Activated CD4-positive, alpha-beta T cell treated with anti-CD3 and anti-CD28 coated beads, Interleukin-2, amount 10 ng/mL, durations not matched to agents 24 days and 14 days (primary cell): ENCODE data around the gene ARHGAP19. TPM values are rescaled to one million over a fixed set of nuclear protein-coding genes. Genes with fewer than 3 reads are reported as not detected.
A peak's percentile ranks its signal among the peaks of the same experiment; 100 is the strongest.

Experiments
- DNase-seq: peaks from one replicate; pipeline ENCODE4 v3.0.0; 2022
- H3K27ac Mint-ChIP-seq: one replicate; pipeline ENCODE4 v1.8.0; 2022; ENCODE audit warnings: mild to moderate bottlenecking, mixed read lengths
- H3K27me3 Mint-ChIP-seq: one replicate; pipeline ENCODE4 v1.8.0; 2022; ENCODE audit warnings: mixed read lengths
- H3K36me3 Mint-ChIP-seq: one replicate; pipeline ENCODE4 v1.8.0; 2022; ENCODE audit warnings: low read depth, mild to moderate bottlenecking, mixed read lengths
- H3K4me1 Mint-ChIP-seq: one replicate; pipeline ENCODE4 v1.8.0; 2021; ENCODE audit warnings: mixed read lengths
- H3K4me3 Mint-ChIP-seq: one replicate; pipeline ENCODE4 v1.8.0; 2022; ENCODE audit warnings: mild to moderate bottlenecking, moderate library complexity, mixed read lengths
- H3K9me3 Mint-ChIP-seq: one replicate; pipeline ENCODE4 v1.8.0; 2021; ENCODE audit warnings: mixed read lengths
- intact Hi-C: fragments of 100-400 bp; cut with micrococcal nuclease; formaldehyde crosslinking; loops from one replicate; pipeline ENCODE4 v1.15.1; 2023
- total RNA-seq: library from RNA; stranded (reverse); gene quantifications from 2 replicates; pipeline ENCODE4 v1.2.3, GENCODE V29; 2022

Gene ARHGAP19
- total RNA-seq, result 26.4 and 30.7 TPM in 2 replicates

DNA sequence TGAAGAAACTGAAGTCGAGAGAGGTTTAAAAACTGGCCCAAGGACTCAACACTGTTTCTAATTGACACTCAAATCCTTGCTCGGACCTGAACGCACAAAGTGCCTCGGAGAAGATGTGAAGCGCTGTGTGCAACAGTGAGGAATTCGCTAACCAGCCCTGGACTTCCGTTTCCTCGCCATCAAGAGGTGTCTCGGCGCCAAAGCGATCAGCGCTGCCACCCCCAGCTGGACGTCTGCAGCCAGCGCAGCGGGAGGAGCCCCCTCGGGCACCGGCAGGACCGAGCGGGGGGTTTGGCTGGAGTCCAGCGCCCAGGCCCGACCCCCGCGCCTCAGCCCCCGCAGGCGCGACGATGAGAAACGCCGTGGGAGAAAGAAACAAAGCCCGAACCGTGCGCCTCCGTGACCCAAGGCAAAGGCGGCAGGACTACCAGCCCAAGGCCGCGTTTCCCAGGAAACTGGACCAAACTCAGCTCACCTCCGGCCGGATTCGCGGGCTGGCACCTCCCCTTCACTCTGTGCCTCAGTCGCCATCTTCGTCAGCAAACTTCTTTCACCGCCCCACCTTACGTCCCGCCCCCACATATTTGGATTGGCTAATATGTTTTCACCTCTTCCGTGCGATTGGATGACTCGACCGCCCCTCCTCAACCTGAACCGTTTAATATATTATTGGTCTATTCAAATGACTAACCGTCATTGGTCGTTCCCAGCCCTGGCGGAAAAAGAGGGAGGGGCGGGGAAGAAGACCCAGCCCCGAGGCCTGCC is at the start of gene ARHGAP19:
ARHGAP19 (minus strand) TSS at position 541 of the 765 bp plus-strand sequence; CDS start at position 531, 10 bp downstream.
- Mint-ChIP-seq H3K4me1 (peaks cover 23% of the 10 kb centered on the region), H3K36me3 (peaks cover 3% of the 10 kb centered on the region), H3K27ac (peak within 1 kb of the TSS; percentile 87), H3K4me3 (peak within 1 kb of the TSS; percentile 88), H3K27me3 (no peaks in the 10 kb centered on the region), H3K9me3 (no peaks in the 10 kb centered on the region)
- peak; percentile 98 for DNase-seq
- intact Hi-C loops, result loop anchor here (1.0 to 10.0 kb wide), 7 partner anchors 27 to 705 kb away; partner anchors contain the start of genes FRAT1, FRAT2, LCOR and MMS19

- no peaks in the 10 kb centered on the region for H3K36me3 Mint-ChIP-seq
- intact Hi-C loops, result no loop called here
- H3K27ac Mint-ChIP-seq, result no peak overlapping the region
- H3K9me3 Mint-ChIP-seq, result no peaks in the 10 kb centered on the region
- peaks cover 3% of the 10 kb centered on the region for H3K4me1 Mint-ChIP-seq
- DNase-seq, result no peak
- no peak overlapping the region for H3K4me3 Mint-ChIP-seq
- H3K27me3 Mint-ChIP-seq, result peaks cover 29% of the 10 kb centered on the region
Measured at GRCh38 chr10:97341416-97341815, 49.0 kb upstream of the ARHGAP19 start.

DNA sequence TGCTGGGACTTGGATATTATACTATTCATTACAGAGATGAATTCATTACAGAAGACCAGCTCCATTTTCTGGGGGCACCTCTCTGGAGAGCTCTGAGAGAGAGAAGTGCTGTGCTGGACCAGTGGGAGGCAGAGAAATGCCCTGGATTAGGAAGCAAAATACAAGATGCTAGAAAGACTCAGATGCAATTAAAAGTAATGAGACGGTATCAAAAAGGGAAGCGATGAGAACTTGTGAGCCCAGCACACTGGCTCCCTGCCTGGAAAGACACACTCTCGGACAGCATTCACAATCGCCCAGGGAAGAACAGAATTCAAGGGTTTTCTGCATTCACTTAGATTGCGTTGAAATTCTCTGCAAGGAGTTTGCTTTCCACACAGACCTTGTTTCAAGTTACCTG is 45.6 kb upstream of the ARHGAP19 start:
- H3K27me3 Mint-ChIP-seq, result peaks cover 33% of the 10 kb centered on the region
- no peak for DNase-seq
- no peak overlapping the region for H3K4me3 Mint-ChIP-seq
- peaks cover 5% of the 10 kb centered on the region for H3K36me3 Mint-ChIP-seq
- no peak overlapping the region for H3K27ac Mint-ChIP-seq
- peaks cover 10% of the 10 kb centered on the region for H3K4me1 Mint-ChIP-seq
- no peaks in the 10 kb centered on the region for H3K9me3 Mint-ChIP-seq
- intact Hi-C loops, result no loop called here

DNA sequence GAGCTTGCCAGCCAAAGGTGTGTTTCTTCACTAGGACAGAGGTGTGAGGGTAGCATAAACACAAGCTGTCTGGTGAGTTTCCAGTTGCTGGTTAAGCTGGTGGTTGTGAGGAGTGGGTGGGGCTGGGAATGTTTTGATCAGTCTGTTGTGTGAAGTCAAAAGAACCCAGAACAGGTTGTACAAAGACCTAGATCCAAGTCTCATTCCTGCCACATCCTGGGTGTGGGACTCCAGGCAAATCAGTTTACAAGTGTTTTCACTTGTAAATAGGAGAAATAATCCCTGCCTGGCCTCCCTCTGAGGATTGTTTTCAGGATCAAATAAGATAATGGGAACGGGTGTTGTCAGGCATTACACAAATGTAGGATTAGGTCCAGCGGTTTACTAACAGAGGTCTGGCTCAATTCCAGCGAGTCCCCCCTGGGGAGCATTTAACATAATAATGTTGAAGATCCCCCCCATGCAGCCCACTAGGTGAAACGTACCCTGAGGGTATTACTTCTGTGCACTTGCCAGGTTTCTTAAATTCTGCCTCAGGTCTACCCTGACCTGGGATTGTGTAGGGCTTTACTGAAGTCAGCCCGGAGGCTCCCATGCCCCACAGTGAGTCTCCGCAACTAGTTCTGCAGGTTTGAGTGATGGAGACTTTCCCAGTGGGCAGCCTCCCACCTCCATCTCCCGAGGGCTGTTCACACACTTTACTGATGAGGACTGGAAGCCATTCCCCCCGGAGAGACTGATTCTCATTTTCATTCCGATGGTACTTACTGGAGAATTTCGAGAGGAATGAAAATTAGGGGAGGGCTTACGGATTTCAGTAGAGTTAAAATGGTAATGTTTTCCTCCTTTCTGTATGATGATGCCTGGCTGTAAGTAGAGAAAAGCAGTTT is 44.8 kb upstream of the ARHGAP19 start:
- Mint-ChIP-seq H3K4me3 (no peak overlapping the region), H3K36me3 (peaks cover 10% of the 10 kb centered on the region), H3K27me3 (peaks cover 30% of the 10 kb centered on the region), H3K9me3 (no peaks in the 10 kb centered on the region), H3K4me1 (peaks cover 19% of the 10 kb centered on the region), H3K27ac (no peak overlapping the region)
- intact Hi-C loops, result no loop called here
- no peak for DNase-seq

- Mint-ChIP-seq H3K4me3 (no peak overlapping the region), H3K27me3 (peaks cover 28% of the 10 kb centered on the region), H3K4me1 (peaks cover 23% of the 10 kb centered on the region), H3K36me3 (peaks cover 10% of the 10 kb centered on the region), H3K27ac (no peak overlapping the region), H3K9me3 (no peaks in the 10 kb centered on the region)
- no peak for DNase-seq
- intact Hi-C loops, result no loop called here
Measured at GRCh38 chr10:97336446-97336845, 44.0 kb upstream of the ARHGAP19 start.

- Mint-ChIP-seq H3K9me3 (no peaks in the 10 kb centered on the region), H3K27ac (peak overlapping the region; percentile 65), H3K36me3 (peaks cover 13% of the 10 kb centered on the region), H3K4me1 (peaks cover 27% of the 10 kb centered on the region), H3K4me3 (peak overlapping the region; percentile 47), H3K27me3 (peaks cover 28% of the 10 kb centered on the region)
- intact Hi-C loops, result no loop called here
- DNase-seq, result no peak
Measured at GRCh38 chr10:97336006-97336405, 43.6 kb upstream of the ARHGAP19 start.

GRCh38 chr10:97335188-97335619 is 42.8 kb upstream of the ARHGAP19 start:
- no peak for DNase-seq
- peaks cover 16% of the 10 kb centered on the region for H3K36me3 Mint-ChIP-seq
- peaks cover 28% of the 10 kb centered on the region for H3K27me3 Mint-ChIP-seq
- H3K4me1 Mint-ChIP-seq, result peaks cover 27% of the 10 kb centered on the region
- peak overlapping the region; percentile 65 for H3K27ac Mint-ChIP-seq
- intact Hi-C loops, result loop anchor here (1.0 kb wide), 2 partner anchors 66 to 305 kb away; partner anchors contain the start of genes PI4K2A and RRP12
- peak overlapping the region; percentile 77 for H3K4me3 Mint-ChIP-seq
- no peaks in the 10 kb centered on the region for H3K9me3 Mint-ChIP-seq

- Mint-ChIP-seq H3K36me3 (peaks cover 21% of the 10 kb centered on the region), H3K27ac (peak within 1 kb of the TSS; percentile 89), H3K9me3 (no peaks in the 10 kb centered on the region), H3K4me3 (peak within 1 kb of the TSS; percentile 83), H3K27me3 (peaks cover 28% of the 10 kb centered on the region), H3K4me1 (peaks cover 31% of the 10 kb centered on the region)
- DNase-seq, result peak; percentile 96
- intact Hi-C loops, result loop anchor here (1.0 kb wide), 3 partner anchors 42 to 306 kb away; partner anchors contain the start of genes ARHGAP19, PI4K2A and RRP12
Measured at GRCh38 chr10:97334370-97335175, 42.1 kb upstream of the ARHGAP19 start, which contains the start of gene FRAT2. Gene FRAT2 (minus strand): TSS chr10:97334729. CDS start chr10:97334572, 157 bp downstream.

GRCh38 chr10:97333601-97334369 is 41.3 kb upstream of the ARHGAP19 start:
- Mint-ChIP-seq H3K4me3 (peak overlapping the region; percentile 83), H3K27ac (peak overlapping the region; percentile 78), H3K27me3 (peaks cover 22% of the 10 kb centered on the region), H3K9me3 (no peaks in the 10 kb centered on the region), H3K4me1 (peaks cover 35% of the 10 kb centered on the region), H3K36me3 (peaks cover 25% of the 10 kb centered on the region)
- intact Hi-C loops, result loop anchor here (1.0 to 2.0 kb wide), 3 partner anchors 13 to 55 kb away; partner anchors contain the start of gene ARHGAP19
- peak; percentile 82 for DNase-seq

- H3K4me1 Mint-ChIP-seq, result peaks cover 40% of the 10 kb centered on the region
- no peaks in the 10 kb centered on the region for H3K9me3 Mint-ChIP-seq
- intact Hi-C loops, result loop anchor here (1.0 to 2.0 kb wide), 2 partner anchors 13 to 54 kb away; no protein-coding TSS in a partner anchor
- H3K27ac Mint-ChIP-seq, result peak overlapping the region; percentile 78
- peaks cover 26% of the 10 kb centered on the region for H3K36me3 Mint-ChIP-seq
- peak overlapping the region; percentile 83 for H3K4me3 Mint-ChIP-seq
- peaks cover 20% of the 10 kb centered on the region for H3K27me3 Mint-ChIP-seq
- DNase-seq, result no peak
Measured at GRCh38 chr10:97333351-97333600, 40.8 kb upstream of the ARHGAP19 start.

DNA sequence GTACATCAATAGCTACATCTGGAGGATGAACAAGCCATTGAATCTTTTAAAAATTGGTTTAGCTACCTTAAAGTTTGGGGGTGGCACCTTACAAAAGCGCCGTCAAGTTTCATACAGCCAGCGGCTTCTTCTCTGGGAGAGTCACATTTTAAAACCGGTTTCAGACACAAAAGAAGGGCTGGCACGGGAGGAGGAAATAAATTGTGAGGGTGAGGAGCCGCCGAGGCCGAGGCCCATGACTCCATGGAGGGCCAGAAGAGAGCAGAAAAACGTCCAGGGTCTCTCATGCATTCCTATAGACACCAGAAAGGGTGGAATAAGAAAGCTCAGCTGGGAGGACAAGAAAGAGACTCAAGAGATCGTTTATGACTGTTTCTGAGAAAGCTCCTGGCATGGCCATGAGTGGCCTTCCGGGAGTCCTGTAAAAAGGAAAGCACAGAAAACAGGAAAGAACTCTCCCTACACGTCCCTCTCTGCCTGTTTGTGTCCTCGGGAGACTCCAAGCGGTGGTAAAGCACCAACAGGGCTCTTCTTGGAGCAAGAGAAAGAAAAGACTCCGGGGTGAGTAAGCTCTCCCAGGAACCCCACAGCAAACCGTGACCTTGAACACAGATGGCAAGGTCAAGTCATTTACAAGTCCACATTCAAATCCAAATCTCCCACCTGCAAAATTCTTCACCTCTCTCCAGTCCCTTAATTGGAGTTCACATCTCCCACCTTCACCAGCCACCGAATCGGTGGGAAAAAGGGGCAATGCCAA is 40.3 kb upstream of the ARHGAP19 start:
- H3K27me3 Mint-ChIP-seq, result peaks cover 17% of the 10 kb centered on the region
- peaks cover 28% of the 10 kb centered on the region for H3K36me3 Mint-ChIP-seq
- DNase-seq, result peak; percentile 63
- intact Hi-C loops, result loop anchor here (1.0 to 2.0 kb wide), 2 partner anchors 12 to 54 kb away; no protein-coding TSS in a partner anchor
- peak overlapping the region; percentile 83 for H3K4me3 Mint-ChIP-seq
- H3K27ac Mint-ChIP-seq, result peak overlapping the region; percentile 78
- peaks cover 45% of the 10 kb centered on the region for H3K4me1 Mint-ChIP-seq
- H3K9me3 Mint-ChIP-seq, result no peaks in the 10 kb centered on the region

- Mint-ChIP-seq H3K4me3 (peak overlapping the region; percentile 36), H3K4me1 (peaks cover 53% of the 10 kb centered on the region), H3K9me3 (no peaks in the 10 kb centered on the region), H3K27me3 (peaks cover 4% of the 10 kb centered on the region), H3K36me3 (peaks cover 28% of the 10 kb centered on the region), H3K27ac (peak overlapping the region; percentile 64)
- intact Hi-C loops, result no loop called here
- no peak for DNase-seq
Measured at GRCh38 chr10:97331153-97331703, 38.8 kb upstream of the ARHGAP19 start.
